ENCODE results near the gene CYP27B1.

GRCh38 chr12:57781244-57781643, 14.4 kb upstream of the CYP27B1 start:
- no peak for TF ChIP-seq CTCF (conservative IDR thresholded peaks at IDR 0.05; ENCODE audit: low read depth, low read length)
- TF ChIP-seq EZH2 (IDR thresholded peaks at IDR 0.05; ENCODE audit: borderline replicate concordance, low read depth, low read length, poor library complexity, severe bottlenecking): no peak
